Measurements from ENCODE around the gene CAPZB.

CAPZB gene

DNA sequence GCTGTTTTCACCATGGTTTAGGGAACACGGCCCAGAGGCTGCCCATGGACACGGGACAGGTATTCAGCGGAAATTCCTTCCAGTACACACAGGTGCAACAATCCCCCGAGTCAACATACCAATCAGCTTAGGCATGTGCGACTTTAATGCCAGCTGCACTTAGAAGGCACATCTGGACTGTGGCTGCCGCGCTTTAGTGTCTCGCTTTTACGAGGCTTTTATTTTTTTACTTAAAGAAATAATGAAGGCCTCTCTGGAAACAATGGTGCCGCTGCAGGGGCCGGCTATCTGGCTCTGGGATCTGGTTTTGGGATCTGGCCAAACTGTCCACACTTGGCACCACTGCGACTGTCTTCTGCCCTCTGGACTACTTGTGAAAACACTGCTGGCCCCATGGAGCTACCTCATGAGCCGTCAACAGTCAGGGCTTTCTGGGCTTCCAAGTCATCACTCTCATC lies 117.7 kb downstream of the CAPZB start:
- DNase-seq (ENCODE audit: low spot score), result no peak

DNA sequence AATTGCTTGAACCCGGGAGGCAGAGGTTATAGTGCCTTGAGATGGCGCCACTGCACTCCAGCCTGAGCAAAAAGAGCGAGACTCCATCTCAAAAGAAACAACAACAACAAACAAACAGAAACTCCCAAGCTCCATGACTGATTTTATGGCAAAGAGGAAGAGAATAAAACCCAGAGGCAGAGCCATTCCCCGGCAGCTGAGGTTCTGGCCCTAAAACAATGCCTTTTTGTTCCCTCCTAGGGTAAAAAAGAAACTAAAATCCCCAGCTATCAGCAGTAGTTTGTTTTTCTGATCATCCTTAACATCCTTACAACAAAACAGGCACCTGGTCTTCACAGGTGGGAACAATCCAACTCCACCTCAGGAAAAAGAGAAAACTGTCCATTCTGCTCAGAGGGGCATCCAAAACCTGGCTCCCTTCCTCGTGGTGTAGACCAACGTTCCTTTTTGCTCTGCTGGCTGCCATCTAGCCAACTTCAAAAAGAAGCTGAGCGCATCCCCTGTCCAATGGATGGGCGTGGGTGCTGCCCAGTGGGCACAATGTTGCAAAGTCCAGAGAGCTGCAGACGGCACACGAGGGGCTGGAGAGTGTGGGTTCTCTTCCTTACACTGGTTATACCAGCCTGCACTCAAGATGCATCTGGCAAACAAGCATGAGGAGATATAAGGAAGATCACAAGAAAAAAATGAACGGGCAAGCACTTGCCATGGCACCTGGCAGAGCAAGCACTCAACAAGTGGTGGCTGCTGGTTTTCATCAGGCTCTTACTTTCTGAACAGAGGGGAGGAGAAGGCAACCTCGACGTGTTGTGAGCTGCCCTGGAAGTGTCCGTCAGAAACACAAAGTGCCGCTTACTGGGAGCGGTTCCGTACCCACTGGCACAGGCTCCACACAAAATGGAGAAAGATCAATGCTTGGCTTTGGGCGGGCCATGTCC lies 118.5 kb downstream of the CAPZB start:
- DNase-seq (ENCODE audit: low spot score), result no peak

DNA sequence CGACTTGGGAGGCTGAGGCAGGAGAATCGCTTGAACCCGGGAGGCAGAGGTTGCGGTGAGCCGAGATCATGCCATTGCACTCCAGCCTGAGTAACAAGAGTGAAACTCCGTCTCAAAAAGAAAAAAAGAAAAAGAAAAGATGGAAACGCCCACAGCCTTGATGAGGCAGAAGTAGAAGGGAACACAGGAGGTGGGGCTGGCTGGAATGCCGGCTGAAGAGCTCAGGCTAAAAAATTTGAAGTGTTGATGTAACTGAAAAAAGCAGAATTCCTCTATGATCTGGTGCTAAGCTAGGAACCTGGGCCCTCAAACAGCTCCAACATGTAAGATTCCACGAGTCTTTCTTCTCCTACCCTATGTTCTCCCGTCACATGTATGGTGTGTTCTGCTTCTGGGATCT lies 119.6 kb downstream of the CAPZB start:
- no peak for DNase-seq (ENCODE audit: low spot score)

DNA sequence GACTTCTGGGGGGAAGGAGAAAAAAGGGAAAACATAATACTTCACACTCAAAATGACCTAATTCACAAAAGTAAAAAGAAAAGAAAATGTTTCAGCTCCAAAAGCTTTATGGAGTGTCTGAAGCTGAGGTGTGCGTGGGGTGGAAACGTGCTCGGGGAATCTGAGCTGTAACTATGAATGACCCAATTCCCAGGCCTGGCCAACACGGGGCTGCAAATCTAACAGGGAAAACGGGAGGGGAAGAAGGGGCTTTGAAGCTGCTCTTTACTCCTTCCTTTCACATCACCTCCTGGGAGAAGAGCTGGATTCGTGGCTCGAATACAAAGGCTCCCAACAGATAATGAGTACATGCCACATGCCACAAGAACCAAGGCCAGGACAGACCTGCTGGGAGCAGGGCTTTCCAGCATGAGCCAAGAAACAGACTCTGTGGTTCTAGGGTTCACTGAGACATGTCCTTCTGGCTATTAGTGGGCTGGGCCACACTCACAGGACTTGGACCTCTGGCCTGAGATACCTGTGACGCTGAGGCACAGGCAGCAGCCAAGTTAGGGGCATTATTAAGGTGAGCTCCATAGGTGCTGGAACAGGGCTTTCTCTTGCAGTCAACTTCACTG lies 121.7 kb downstream of the CAPZB start:
- no peak for DNase-seq (ENCODE audit: low spot score)

DNA sequence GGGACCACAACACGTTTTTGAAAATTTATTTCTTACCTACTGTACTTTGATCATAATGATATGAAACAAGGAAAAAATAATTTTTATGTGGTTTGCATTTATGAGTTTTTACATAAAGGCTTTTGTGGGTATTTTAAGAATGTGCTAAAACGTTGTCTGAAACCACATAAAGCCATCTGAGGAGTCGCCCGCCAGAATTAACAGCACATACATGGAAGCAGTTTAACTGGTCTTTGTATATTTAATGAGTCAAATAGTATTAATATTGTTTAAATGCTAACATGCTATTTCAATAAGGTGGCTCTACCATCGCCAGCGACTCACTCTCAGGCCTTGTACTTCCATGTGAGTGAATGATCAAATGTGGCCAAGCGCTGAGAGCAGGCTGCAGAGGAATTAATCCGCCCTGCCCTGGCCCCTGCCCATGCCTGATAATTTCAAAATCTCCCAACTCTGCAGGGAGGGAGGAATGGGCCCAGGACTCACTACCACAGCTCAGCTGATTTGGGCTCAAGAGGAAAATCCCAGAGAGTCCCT lies 123.7 kb downstream of the CAPZB start:
- no peak for DNase-seq (ENCODE audit: low spot score)

DNA sequence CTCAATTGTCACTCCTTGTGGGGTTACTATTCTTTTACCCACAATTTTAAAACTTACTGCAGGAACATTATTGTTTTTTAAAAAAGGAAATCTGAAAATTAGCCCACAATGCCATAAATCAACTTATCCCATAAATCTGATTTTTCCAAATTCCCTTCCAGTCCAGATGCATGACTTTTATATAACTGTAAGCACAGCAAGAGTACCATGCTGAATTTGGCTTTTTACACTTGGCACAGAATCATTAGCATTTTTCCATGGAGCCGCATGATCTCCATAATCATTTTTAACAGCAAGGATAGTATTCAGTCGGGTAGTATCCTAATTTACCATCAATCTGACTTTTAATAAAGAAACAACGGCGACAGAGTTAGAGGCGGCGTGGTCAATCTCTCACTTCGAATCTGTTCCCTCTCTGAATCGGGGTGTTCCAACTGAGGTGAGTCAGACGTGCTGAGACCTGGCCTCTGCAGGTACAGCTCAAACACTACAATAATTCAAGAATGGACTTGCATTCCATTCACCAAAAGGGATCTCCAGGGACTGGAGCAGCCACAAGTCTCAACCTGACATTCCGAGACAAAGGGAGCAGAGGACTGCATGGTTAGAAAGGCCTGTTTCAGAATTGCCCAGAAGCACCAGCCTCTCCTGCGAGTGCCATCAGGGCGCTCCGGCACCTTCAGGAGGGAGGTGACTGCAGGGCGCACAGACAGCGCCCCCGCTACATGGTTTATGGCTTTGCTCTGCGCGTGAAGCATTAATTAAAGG lies 124.3 kb downstream of the CAPZB start:
- no peak for DNase-seq (ENCODE audit: low spot score)

DNA sequence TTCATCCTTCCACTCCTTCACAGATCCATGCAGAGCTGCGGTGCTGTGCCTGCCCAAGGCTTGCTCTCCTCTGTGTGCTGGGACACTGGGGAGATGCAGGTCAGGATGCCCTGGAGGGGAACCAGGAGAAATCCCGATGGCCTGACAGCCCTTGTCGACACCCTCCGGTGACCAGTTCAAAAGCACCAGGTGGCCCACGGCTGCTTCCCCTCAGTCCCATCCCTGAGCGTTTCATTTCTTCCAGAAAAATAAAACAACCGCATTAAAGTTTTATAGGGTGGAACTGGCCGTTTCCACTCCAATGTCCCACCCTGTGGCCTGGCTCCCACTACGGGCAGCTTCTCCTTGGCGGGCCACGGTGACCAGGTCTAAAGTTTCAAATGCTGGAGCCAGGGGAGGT lies 124.9 kb downstream of the CAPZB start:
- DNase-seq (ENCODE audit: low spot score), result no peak

DNA sequence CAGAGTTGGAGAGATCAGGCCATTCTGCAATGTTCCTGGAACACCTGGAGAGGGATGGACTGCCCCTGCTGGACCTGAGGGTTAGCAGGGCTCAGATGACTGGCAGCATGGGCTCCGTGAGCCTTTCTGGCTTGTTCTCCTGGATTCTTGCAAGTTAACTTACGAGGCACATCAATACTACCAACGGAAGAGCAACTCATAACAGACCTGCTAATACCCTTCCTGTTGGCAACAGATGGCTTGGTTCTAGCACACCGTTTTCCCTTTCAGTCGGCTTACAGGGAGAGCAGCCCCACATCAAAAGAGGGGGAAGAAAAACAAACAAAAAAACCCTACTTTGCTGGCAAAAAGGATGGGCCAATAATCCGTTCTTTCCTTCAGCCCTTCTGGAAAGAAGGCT lies 125.3 kb downstream of the CAPZB start:
- no peak for DNase-seq (ENCODE audit: low spot score)

DNA sequence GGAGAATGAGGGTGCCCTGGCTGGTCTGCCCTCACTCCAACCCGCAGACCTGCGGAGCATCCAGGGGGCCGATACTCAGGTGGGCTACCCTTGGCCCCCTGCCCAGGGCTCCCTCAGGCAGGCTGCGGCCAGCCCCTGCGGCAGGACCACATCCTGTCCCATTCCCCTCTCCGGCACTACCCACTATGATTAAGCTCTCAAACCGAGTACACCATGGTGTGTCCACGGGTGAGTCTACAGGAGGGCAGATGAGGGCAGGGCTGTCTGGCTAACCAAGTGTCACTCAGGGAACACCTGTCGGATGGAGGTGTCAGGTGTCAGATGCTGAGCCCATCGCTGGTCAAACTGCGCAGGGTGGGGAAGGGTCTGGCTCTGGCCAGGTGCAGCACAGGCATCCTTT lies 126.0 kb downstream of the CAPZB start:
- no peak for DNase-seq (ENCODE audit: low spot score)

DNA sequence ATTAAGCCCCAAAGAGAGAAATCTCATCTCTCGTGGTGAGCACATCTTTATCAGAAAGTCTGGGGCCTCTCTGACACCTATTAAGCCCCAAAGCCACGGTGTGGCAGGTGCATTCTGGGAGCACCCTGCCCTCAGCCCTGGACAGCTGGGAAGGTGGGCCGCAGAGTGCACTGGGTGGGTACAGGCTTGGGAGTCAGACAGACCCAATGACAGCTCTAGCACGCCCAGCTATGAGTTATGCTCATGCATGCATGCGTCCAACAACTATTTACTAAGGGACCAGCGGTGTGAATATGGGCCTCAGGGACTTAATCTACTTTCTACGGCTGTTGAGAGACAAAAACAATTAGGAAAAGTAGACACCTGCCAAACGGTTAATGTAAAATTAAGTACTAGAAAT lies 126.6 kb downstream of the CAPZB start:
- DNase-seq (ENCODE audit: low spot score), result no peak

DNA sequence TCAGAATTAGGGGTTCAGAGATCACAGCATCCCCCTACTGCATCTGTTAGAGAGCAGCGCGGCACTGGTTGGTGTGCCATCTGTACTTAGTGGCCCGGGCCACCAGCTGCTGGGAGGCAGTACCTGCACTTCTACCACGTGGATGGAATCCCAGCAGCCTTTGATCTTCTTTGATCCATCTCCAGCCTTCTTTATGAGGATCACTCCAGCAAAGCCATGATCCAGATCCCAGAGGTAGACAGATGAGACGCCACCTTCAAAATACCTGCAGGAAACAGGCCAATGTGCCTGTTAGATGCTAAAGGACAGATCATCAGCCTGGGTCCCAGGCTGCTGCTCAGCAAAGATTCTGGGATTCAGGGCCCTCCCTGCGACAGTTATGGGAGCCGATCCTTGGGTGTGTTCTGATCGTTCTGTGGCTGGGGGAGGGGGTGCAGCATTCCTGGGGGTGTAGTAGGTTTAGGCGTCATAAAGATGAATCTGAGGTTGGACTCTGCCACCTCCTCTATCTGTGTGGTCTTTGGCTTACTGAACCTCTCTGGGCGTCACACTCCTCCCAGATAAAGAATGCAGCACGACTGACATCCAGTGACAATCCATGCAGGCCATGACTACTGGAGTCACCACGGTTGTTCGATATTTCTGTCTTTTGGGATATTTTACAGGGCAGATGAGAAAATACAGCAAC lies 127.9 kb downstream of the CAPZB start:
- no peak for DNase-seq (ENCODE audit: low spot score)

DNA sequence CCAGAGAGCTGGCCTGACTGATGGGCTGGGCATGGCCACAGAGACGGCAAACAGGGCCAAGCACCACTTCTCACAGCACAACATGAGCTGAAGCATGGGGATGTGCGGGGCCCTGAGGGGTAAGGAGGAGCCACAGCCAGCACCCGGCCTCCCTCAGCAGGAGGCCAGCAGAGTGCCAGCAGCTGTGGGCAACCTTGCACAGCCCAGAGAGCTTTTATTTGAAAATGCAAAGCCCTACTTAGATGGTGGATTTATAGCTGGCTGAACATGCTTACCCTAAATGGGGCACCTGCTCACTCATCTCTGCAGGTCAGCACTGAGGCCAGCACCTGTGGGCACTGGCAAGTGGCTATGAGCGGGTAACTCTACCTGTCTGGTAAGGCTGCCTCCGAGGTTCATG lies 129.1 kb downstream of the CAPZB start:
- no peak for DNase-seq (ENCODE audit: low spot score)

DNA sequence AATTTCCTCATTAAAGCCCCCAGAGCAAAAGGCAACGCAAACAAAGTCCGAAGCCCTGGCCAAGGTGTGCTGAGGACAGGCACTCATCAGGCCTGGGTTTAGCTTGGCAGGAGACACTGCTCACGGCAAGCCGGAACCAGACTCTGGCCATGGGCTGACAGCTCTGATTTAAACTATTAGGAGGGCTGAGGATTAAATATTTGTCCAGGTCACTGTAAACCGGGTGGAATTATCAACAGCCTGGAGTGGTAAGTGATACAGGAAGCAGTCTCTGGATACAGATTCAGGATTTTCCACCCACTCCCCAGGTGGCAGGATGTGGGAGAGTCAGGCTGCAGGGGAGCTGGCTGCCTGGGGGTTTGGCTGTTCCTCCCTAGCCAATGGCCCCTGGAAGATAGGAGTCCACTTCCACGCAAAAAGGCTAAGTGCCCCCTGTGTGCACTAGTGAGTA lies 130.8 kb downstream of the CAPZB start:
- no peak for DNase-seq (ENCODE audit: low spot score)

DNA sequence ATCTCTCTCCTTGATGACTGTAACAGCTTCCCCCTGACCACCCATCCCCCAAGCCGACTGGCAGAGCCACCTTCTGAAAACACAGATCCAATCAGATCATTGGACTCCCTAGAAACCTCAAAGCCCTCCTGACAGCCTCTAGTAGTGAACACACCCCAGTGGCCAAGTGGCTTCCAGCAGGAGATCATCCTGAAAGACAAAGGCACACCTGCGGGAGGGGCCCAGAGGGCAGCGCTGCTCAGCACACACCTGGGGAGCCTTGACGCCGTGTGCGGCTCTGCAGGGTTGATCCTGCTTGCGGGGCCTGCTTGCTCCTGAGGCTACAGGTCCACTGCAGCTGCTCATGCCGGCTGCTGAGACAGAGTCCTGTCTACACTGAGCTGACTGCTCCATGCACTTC lies 131.7 kb downstream of the CAPZB start:
- DNase-seq (ENCODE audit: low spot score), result no peak

DNA sequence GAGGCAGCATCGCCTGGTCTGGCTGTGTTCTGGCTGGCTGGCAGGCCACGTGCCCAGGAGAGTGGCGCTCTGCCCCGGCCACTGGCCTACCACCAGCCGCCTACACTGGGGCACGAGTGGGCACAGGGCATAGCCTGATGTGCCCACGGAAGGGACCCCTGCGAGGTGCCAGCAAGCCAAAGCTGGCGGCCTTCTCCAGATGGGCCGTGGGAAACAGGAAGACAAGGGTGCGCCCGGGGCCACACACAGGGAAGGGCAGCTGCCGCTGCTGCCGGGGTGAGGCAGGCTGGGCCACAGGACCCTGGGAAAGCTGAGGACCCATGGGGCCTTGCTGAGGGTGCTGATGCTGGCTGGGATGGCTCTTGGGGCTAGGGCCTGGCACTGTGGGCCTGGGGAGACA lies 132.5 kb downstream of the CAPZB start:
- DNase-seq (ENCODE audit: low spot score), result no peak

DNA sequence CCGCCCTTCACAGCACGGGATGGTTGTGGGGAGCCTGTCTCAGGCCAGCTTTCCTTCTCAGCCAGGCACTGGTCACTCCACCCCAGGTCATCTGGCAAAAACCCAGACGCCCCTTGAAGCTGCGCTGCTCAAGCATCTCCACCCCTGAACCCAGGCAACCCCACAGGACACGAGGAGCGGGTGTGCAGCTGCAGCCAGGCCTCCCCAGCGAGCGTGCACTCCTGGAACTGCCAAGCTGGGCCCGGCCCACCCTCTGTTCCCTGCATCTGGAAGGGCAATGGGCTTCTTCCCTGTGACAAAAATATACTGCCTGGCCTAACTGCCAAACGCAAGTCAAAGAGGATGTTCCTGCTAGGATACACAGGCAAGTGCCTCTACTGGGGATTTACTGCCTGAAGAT lies 133.5 kb downstream of the CAPZB start:
- DNase-seq (ENCODE audit: low spot score), result no peak

DNA sequence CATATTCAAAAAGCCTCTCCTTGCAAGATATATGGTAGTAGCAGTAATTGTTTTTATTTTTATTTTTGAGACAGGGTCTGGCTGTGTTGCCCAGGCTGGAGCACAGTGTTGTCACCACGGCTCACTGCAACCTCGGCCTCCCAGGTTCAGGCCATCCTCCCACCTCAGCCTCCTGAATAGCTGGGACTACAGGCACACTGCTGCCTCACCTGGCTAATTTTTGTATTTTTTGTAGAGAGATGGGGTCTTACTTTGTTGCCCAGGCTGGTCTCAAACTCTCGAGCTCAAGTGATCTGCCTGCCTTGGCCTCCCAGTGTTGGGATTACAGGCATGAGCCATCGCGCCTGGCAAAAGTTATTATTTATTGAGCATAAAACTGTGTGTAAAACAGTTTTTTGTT lies 134.8 kb downstream of the CAPZB start:
- no peak for DNase-seq (ENCODE audit: low spot score)

DNA sequence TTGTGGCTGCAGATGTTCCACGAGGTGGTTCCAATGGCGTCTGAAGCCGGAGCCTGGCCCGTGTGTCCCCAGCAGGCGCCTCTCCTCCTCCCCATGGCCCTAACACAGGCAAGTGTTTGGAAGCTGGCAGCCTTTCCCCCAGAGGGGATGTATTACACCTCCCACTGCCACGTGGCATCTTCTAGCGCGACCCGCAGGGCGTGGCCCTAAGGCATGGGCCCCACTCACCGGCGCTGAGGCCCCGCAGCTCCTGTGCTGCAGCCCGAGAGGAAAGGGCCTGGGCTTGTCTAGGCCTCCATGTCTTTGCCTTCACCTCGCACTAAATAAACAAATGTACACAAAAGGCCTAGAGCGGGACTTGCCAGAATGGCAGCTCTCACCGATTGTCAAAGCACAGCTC lies 135.3 kb downstream of the CAPZB start:
- no peak for DNase-seq (ENCODE audit: low spot score)

DNA sequence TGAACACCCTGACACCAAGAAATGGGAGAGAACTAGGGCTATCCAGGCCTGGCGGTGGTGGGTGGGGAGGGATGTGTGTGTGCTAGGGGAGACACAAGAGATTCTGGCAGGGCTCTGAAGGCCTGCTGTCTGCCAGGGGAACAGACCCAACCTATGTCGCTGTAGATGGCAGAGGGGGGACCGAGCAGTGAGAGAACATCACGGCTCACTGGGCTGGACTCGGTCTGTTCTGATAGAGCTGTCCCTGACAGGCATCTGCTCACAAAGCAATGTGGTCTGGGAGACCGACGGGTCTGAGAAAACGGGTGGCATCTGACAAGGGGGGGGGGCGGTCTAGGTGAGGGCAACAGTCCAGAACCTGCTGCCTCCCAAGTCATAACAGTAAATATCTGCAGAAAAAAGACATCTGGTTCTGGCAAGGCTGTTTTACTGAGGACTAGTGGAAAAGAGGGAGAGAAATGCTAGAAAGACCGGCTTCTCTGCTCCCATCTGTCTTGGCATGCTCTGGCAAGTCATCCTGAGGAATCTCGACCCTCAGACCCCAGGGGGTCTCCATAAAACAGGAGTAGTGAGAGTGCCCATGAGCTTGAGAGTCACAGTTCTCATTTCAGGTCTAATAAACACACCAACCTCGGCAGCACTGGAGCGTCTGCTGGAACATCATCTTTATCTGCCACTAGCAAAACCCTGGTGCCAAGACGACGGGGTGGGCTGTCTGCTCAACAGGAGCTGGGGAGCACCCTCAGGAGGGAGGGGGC lies 136.7 kb downstream of the CAPZB start:
- no peak for DNase-seq (ENCODE audit: low spot score)

DNA sequence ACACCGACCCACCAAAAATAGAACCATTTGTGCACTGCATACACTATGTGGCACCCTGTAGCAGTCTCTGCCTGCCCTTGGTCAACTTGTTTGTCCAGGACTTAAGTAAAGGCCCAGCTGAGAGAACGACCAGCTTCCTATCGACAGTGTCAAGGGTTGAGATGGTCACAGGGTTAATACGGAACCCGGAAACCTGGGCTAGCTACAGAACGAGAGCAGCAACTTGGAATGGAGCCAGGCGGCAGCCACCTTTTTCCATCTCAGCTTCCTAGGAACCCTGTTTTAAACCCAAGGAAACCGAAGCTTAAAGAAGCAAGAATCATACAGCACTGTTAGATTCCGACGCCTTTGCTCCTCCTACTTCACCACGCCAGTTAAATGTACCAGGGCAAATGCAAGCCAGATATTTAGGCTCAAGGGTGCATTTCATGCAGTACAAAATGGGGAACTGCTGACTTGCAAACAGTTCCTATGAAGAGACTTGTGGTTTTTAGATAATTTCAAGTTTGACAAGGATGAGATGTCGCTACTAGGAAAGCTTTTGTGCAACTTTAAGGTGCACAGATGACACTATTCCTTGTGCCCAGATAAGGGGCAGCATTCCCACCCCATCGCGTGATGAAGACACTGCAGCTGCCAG lies 137.7 kb downstream of the CAPZB start:
- no peak for DNase-seq (ENCODE audit: low spot score)

DNA sequence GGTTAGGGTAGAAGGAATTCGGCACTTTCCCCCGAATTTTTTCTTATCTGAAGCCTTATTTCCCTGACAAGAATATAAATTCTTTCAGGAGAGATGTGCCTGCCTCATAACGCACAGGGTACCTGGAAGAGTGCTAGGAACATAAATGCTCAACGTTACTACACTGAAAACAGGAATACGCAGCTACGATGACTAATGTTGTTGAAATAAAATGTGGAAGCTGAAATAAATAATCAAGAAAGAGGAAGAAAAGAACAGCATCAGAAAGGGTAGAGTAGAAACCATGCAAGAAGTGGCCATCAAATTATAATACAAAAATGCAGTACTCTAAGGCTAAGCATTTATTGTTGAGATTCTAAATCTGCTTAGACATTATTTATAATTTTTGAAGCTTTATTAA lies 139.3 kb downstream of the CAPZB start:
- no peak for DNase-seq (ENCODE audit: low spot score)
